Fibroblast of lung (primary cell): ENCODE results near the gene OR14A16. TPM values are rescaled to one million over a fixed set of nuclear protein-coding genes. Genes with fewer than 3 reads are reported as not detected.

Experiments used
- DNase-seq, 2 donors: peaks; one replicate each; pipeline versions ENCODE4 v3.0.0 to v3.0.0-alpha.2; 2010; ENCODE audit warnings: low read depth in 2 of 2
- H2AFZ ChIP-seq: 2 replicates; pipeline ENCODE4 v1.5.1; 2012; ENCODE audit warnings: low read length, control low read depth, inconsistent platforms
- H3K27ac ChIP-seq: 2 replicates; pipeline ENCODE4 v1.5.1; 2011; ENCODE audit warnings: low read length, control low read depth; ENCODE audit not compliant: insufficient read depth
- H3K27me3 ChIP-seq: 2 replicates; pipeline ENCODE4 v1.5.1; 2011; ENCODE audit warnings: mild to moderate bottlenecking, low read length; ENCODE audit not compliant: control insufficient read depth, insufficient read depth
- H3K36me3 ChIP-seq: 2 replicates; pipeline ENCODE4 v1.5.1; 2011; ENCODE audit warnings: low read length; ENCODE audit not compliant: control insufficient read depth, insufficient read depth
- H3K4me1 ChIP-seq: 2 replicates; pipeline ENCODE4 v1.5.1; 2011; ENCODE audit warnings: low read length; ENCODE audit not compliant: control insufficient read depth, insufficient read depth; ENCODE audit errors: extremely low read depth
- H3K4me2 ChIP-seq: 2 replicates; pipeline ENCODE4 v1.5.1; 2011; ENCODE audit warnings: low read length, control low read depth; ENCODE audit not compliant: insufficient read depth; ENCODE audit errors: extremely low read depth
- H3K4me3 ChIP-seq, 4 experiments: fragments of 200-600 bp in 1 of 4; sonication (generic) in 1 of 4; replicated peaks in 1 of 4; 2 replicates each; pipeline ENCODE4 v1.5.1; 2011 to 2016; ENCODE audit warnings: low read length in 4 of 4, low read depth in 3 of 4, mild to moderate bottlenecking in 3 of 4, control low read depth in 2 of 4, inconsistent platforms in 1 of 4, mixed read lengths in 1 of 4; ENCODE audit not compliant: insufficient read depth in 1 of 4; ENCODE audit errors: control extremely low read depth in 1 of 4
- H3K79me2 ChIP-seq: 2 replicates; pipeline ENCODE4 v1.5.1; 2012; ENCODE audit warnings: mild to moderate bottlenecking, low read length, inconsistent platforms; ENCODE audit not compliant: control insufficient read depth, insufficient read depth
- H3K9ac ChIP-seq: 2 replicates; pipeline ENCODE4 v1.5.1; 2011; ENCODE audit warnings: mild to moderate bottlenecking, low read length, control low read depth; ENCODE audit not compliant: insufficient read depth
- H3K9me3 ChIP-seq: 2 replicates; pipeline ENCODE4 v1.5.1; 2012; ENCODE audit warnings: low read depth, low read length; ENCODE audit not compliant: control insufficient read depth, insufficient read depth
- H4K20me1 ChIP-seq: 2 replicates; pipeline ENCODE4 v1.5.1; 2011; ENCODE audit warnings: low read length; ENCODE audit not compliant: control insufficient read depth, insufficient read depth; ENCODE audit errors: extremely low read depth
- CTCF ChIP-seq, 2 donors: IDR thresholded peaks in 1 of 2; conservative IDR thresholded peaks in 1 of 2; 1 replicate in 1 of 2; 2 replicates in 1 of 2; pipeline ENCODE4 v1.5.1; 2011 to 2012; ENCODE audit warnings: low read length in 2 of 2, control low read depth in 1 of 2, inconsistent platforms in 1 of 2, low read depth in 1 of 2, mild to moderate bottlenecking in 1 of 2
- EZH2 ChIP-seq: IDR thresholded peaks from 2 replicates; pipeline ENCODE4 v1.5.1; 2012; ENCODE audit warnings: low read length, control low read depth, mild to moderate bottlenecking; ENCODE audit errors: missing control alignments
- polyA plus RNA-seq, 2 donors: library from polyadenylated mRNA; depleted of rRNA in 1 of 2; stranded (reverse) in 1 of 2; unstranded in 1 of 2; fragments of >200 nt; gene quantifications; 2 replicates each; pipeline ENCODE4 v1.2.1, GENCODE V29; 2011 to 2012; ENCODE audit warnings: missing spikeins in 1 of 2
- total RNA-seq: library from RNA; depleted of rRNA; stranded (reverse); fragments of >200 nt; gene quantifications from 2 replicates; pipeline ENCODE4 v1.2.1, GENCODE V29; 2014

OR14A16 gene
- total and polyA plus RNA-seq, 2 donors (not counting 1 experiment from before 2014, with no cell fraction given): not detected

GRCh38 chr1:247822060-247822459 is 1.9 kb downstream of the OR14A16 start:
- no peaks in the 10 kb centered on the region for H3K9me3 ChIP-seq
- H3K4me1 ChIP-seq: no peaks in the 10 kb centered on the region
- no peak overlapping the region for H3K4me2 ChIP-seq
- H3K4me3 ChIP-seq: no peak overlapping the region
- H3K27ac ChIP-seq: no peak overlapping the region
- no peaks in the 10 kb centered on the region for H3K36me3 ChIP-seq
- DNase-seq: no peak
- no peak overlapping the region for H2AFZ ChIP-seq
- H3K79me2 ChIP-seq: no peaks in the 10 kb centered on the region
- H4K20me1 ChIP-seq: no peaks in the 10 kb centered on the region
- H3K27me3 ChIP-seq: no peaks in the 10 kb centered on the region
- TF ChIP-seq EZH2 (no peak), CTCF (conservative IDR thresholded peaks at IDR 0.05 in 1 of 2, IDR thresholded peaks at IDR 0.05 in 1 of 2; ENCODE audit: low read depth in 1 of 2, low read length in 2 of 2) (no peak)
- H3K9ac ChIP-seq: no peak overlapping the region

GRCh38 chr1:247812637-247813036 is 11.3 kb downstream of the OR14A16 start:
- TF ChIP-seq CTCF (conservative IDR thresholded peaks at IDR 0.05 in 1 of 2, IDR thresholded peaks at IDR 0.05 in 1 of 2; ENCODE audit: low read depth in 1 of 2, low read length in 2 of 2) (no peak), EZH2 (no peak)

GRCh38 chr1:247797518-247797917 is 26.4 kb downstream of the OR14A16 start:
- H4K20me1 ChIP-seq: no peaks in the 10 kb centered on the region
- no peaks in the 10 kb centered on the region for H3K4me1 ChIP-seq
- no peaks in the 10 kb centered on the region for H3K9me3 ChIP-seq
- H3K79me2 ChIP-seq: no peaks in the 10 kb centered on the region
- no peak for DNase-seq
- H3K9ac ChIP-seq: no peak overlapping the region
- no peak overlapping the region for H2AFZ ChIP-seq
- H3K4me2 ChIP-seq: no peak overlapping the region
- no peak overlapping the region for H3K27ac ChIP-seq
- no peak overlapping the region for H3K4me3 ChIP-seq
- TF ChIP-seq EZH2: no peak
- TF ChIP-seq CTCF (conservative IDR thresholded peaks at IDR 0.05 in 1 of 2, IDR thresholded peaks at IDR 0.05 in 1 of 2; ENCODE audit: low read depth in 1 of 2, low read length in 2 of 2): no peak
- H3K27me3 ChIP-seq: no peaks in the 10 kb centered on the region
- H3K36me3 ChIP-seq: no peaks in the 10 kb centered on the region

More at GRCh38 chr1:247812637-247813036, 11.3 kb downstream of the OR14A16 start:
- no peak overlapping the region for H3K27ac ChIP-seq
- no peaks in the 10 kb centered on the region for H4K20me1 ChIP-seq
- no peak overlapping the region for H3K9ac ChIP-seq
- H3K36me3 ChIP-seq: no peaks in the 10 kb centered on the region
- no peaks in the 10 kb centered on the region for H3K27me3 ChIP-seq
- no peaks in the 10 kb centered on the region for H3K4me1 ChIP-seq
- DNase-seq: no peak
- no peak overlapping the region for H3K4me2 ChIP-seq
- no peak overlapping the region for H2AFZ ChIP-seq
- H3K79me2 ChIP-seq: no peaks in the 10 kb centered on the region
- H3K4me3 ChIP-seq: no peak overlapping the region
- H3K9me3 ChIP-seq: no peaks in the 10 kb centered on the region
